Astrocyte of the cerebellum (primary cell): Measurements from ENCODE around the gene SPTBN1.

Experiments
- DNase-seq: peaks from one replicate; pipeline ENCODE4 v3.0.0-alpha.2; 2011; ENCODE audit warnings: low read depth
- H3K4me3 ChIP-seq: 2 replicates; pipeline ENCODE4 v1.5.1; 2011; ENCODE audit warnings: mild to moderate bottlenecking, low read depth, low read length, moderate library complexity
- CTCF ChIP-seq: IDR thresholded peaks from 2 replicates; pipeline ENCODE4 v1.5.1; 2012; ENCODE audit warnings: low read length, low read depth, moderate library complexity, mild to moderate bottlenecking; ENCODE audit errors: missing control alignments
- in situ Hi-C: cut with HindIII; loops from 2 replicates; pipeline ENCODE4 v1.10.0; 2017; ENCODE audit warnings: low sequenced_read_pairs

SPTBN1 gene

GRCh38 chr2:54634564-54635511 is 178.7 kb downstream of the SPTBN1 start:
- no peak for DNase-seq
- H3K4me3 ChIP-seq = no peak overlapping the region
- in situ Hi-C loops = no loop called here
- no peak for TF ChIP-seq CTCF

GRCh38 chr2:54635554-54636152 is 179.5 kb downstream of the SPTBN1 start:
- in situ Hi-C loops = no loop called here
- no peak for TF ChIP-seq CTCF
- no peak for DNase-seq
- no peak overlapping the region for H3K4me3 ChIP-seq

GRCh38 chr2:54636415-54637139 is 180.4 kb downstream of the SPTBN1 start:
- no peak for DNase-seq
- TF ChIP-seq CTCF = no peak
- in situ Hi-C loops = no loop called here

GRCh38 chr2:54638103-54638502 is 182.0 kb downstream of the SPTBN1 start:
- no peak overlapping the region for H3K4me3 ChIP-seq
- no peak for TF ChIP-seq CTCF
- in situ Hi-C loops = no loop called here
- no peak for DNase-seq

More at GRCh38 chr2:54636415-54637139, 180.4 kb downstream of the SPTBN1 start:
- H3K4me3 ChIP-seq = no peak overlapping the region

- in situ Hi-C loops = no loop called here
- no peak for TF ChIP-seq CTCF
- H3K4me3 ChIP-seq = no peak overlapping the region
- no peak for DNase-seq
Observed at GRCh38 chr2:54638774-54639187, 182.7 kb downstream of the SPTBN1 start.

GRCh38 chr2:54639609-54640008 is 183.5 kb downstream of the SPTBN1 start:
- no peak for TF ChIP-seq CTCF
- H3K4me3 ChIP-seq = no peak overlapping the region
- no peak for DNase-seq
- in situ Hi-C loops = no loop called here
